ENCODE results near the gene CPEB1. TPM values are rescaled to one million over a fixed set of nuclear protein-coding genes. Genes with fewer than 3 reads are reported as not detected.

The CPEB1 gene
- total RNA-seq, 4 donors from 2014 or later = 0.13 to 4.0 (median 1.4) TPM

DNA sequence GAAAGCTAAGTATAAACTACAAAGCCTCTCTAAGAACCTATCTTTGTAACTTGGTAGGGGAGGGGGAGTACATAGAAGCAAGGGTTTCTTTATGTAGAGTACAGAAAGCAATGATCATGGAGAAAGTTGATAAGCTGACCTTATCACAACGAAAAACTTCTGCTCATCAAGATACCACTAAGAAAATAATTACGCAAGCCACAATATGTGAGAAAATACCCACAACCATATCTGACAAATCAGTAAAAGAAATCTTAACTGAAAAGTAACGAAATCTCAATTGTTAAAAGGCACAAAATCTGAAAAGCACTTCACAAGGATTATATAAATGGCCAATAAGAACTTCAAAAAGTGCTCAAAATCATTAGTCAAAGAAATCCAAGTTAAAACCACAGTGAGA, 71.8 kb downstream of the CPEB1 start:
- Histone ChIP-seq H3K36me3 (no peaks in the 10 kb centered on the region), H3K27me3 (peaks cover 0 to 9% (median 0%) of the 10 kb centered on the region in 4 donors), H3K4me3 (no peak overlapping the region), H3K9me3 (no peaks in the 10 kb centered on the region), H3K27ac (no peak overlapping the region), H3K4me1 (peaks cover 0 to 22% (median 15%) of the 10 kb centered on the region in 3 donors)
- WGBS, 2 donors = 57 to 62% methylated on average over 3 of the region's 3 CpGs
- DNase-seq = no peak
- TF ChIP-seq POLR2A (IDR thresholded peaks at IDR 0.05) = no peak
- TF ChIP-seq, protein P1, sequence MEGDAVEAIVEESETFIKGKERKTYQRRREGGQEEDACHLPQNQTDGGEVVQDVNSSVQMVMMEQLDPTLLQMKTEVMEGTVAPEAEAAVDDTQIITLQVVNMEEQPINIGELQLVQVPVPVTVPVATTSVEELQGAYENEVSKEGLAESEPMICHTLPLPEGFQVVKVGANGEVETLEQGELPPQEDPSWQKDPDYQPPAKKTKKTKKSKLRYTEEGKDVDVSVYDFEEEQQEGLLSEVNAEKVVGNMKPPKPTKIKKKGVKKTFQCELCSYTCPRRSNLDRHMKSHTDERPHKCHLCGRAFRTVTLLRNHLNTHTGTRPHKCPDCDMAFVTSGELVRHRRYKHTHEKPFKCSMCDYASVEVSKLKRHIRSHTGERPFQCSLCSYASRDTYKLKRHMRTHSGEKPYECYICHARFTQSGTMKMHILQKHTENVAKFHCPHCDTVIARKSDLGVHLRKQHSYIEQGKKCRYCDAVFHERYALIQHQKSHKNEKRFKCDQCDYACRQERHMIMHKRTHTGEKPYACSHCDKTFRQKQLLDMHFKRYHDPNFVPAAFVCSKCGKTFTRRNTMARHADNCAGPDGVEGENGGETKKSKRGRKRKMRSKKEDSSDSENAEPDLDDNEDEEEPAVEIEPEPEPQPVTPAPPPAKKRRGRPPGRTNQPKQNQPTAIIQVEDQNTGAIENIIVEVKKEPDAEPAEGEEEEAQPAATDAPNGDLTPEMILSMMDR (IDR thresholded peaks at IDR 0.05) = no peak
- intact Hi-C loops (cut with DNase I) = no loop called here

DNA sequence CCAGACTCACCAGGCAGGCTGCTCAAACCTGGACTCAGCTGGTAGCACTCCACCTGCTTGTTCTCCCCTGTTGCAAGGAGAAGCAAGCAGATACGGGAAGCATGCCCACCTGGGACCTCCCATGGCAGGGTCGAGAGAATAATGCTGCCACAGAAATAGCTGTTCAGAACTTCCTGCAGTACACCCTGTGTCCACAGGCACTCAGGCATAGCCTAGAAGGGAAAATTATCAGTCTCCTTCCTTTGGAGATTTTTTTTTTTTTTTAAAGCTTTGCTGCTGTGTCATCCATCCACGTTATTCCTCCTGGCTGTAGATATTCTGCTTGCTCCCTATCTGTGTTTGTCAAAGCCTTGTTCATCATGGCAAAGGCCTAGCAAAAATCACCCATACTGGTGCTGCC, 74.2 kb downstream of the CPEB1 start:
- peaks cover 0 to 9% (median 0%) of the 10 kb centered on the region in 4 donors for H3K27me3 ChIP-seq
- 65 to 75% methylated on average over 3 of the region's 3 CpGs for WGBS, 2 donors
- peaks cover 0 to 22% (median 15%) of the 10 kb centered on the region in 3 donors for H3K4me1 ChIP-seq
- DNase-seq = no peak
- intact Hi-C loops (cut with DNase I) = no loop called here
- H3K4me3 ChIP-seq = no peak overlapping the region
- TF ChIP-seq POLR2A (IDR thresholded peaks at IDR 0.05) = no peak
- TF ChIP-seq, protein P1 (IDR thresholded peaks at IDR 0.05) = no peak
- H3K27ac ChIP-seq = no peak overlapping the region
- H3K9me3 ChIP-seq = no peaks in the 10 kb centered on the region
- no peaks in the 10 kb centered on the region for H3K36me3 ChIP-seq

DNA sequence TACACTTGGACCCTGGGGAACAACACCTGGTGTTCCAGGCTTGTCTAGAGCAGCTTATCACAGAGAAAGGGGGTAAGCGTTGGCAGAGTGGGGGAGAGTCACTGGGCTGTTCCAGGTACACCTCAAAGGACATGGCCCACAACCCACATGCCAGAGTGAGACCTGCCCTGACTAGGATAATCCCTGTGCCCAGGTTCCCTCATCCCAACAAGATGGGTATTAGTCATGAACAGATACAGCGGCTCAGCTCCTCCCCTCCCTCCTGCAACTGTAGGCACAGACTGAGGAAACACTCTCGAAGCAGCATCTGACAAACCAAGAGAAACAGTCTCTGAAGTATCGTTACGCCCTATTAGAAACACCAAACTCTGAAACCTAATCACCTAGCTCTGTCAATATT, 74.9 kb downstream of the CPEB1 start:
- Histone ChIP-seq H3K36me3 (no peaks in the 10 kb centered on the region), H3K4me3 (peak overlapping the region in 3 of 4 donors; percentile 36 to 64 (median 43)), H3K9me3 (no peaks in the 10 kb centered on the region), H3K27ac (peak overlapping the region in 3 of 4 donors; percentile 62 to 90 (median 77)), H3K4me1 (peaks cover 0 to 22% (median 15%) of the 10 kb centered on the region in 3 donors), H3K27me3 (peaks cover 0 to 9% (median 0%) of the 10 kb centered on the region in 4 donors)
- DNase-seq = no peak
- intact Hi-C loops (cut with DNase I) = no loop called here
- 59 to 63% methylated on average over 4 of the region's 5 CpGs for WGBS, 2 donors
- TF ChIP-seq POLR2A (IDR thresholded peaks at IDR 0.05) = no peak
- TF ChIP-seq, protein P1 (IDR thresholded peaks at IDR 0.05) = no peak

DNA sequence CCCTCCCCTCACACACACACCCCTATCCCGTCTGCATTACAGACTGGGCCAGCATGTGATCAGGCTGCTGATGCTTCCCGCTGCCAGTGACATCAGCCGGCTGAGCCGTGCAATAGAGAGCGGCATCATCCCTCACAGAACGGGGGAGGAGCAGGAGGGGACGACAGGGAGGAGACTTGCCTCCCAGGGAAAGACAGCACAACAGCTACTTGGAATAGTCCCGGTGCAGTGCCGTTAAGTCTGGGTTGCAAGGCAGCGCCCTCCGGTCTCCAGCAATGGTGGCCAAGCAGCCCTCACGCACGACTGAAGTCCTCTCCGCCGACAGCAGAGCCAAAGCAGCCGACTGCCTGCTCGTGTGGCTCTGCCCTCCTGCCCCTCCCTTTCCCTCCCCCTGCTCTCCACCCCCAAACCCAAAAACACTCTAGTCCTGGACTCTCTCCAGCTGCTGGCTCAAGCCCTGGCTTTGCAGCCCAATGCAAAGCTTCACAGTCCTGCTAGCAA, 75.4 kb downstream of the CPEB1 start:
- WGBS, 2 donors = 0 to 5% methylated on average over 3 to 9 of the region's 17 CpGs
- peak overlapping the region in 3 of 4 donors; percentile 62 to 90 (median 77) for H3K27ac ChIP-seq
- DNase-seq = no peak
- H3K27me3 ChIP-seq = peaks cover 0 to 9% (median 0%) of the 10 kb centered on the region in 4 donors
- peak overlapping the region; percentile 1 to 64 (median 40) for H3K4me3 ChIP-seq
- intact Hi-C loops (cut with DNase I) = no loop called here
- peaks cover 0 to 22% (median 15%) of the 10 kb centered on the region in 3 donors for H3K4me1 ChIP-seq
- H3K36me3 ChIP-seq = no peaks in the 10 kb centered on the region
- TF ChIP-seq POLR2A (IDR thresholded peaks at IDR 0.05) = peak in 2 of 4 donors; percentile 13 to 20
- TF ChIP-seq, protein P1 (IDR thresholded peaks at IDR 0.05) = no peak
- H3K9me3 ChIP-seq = no peaks in the 10 kb centered on the region

DNA sequence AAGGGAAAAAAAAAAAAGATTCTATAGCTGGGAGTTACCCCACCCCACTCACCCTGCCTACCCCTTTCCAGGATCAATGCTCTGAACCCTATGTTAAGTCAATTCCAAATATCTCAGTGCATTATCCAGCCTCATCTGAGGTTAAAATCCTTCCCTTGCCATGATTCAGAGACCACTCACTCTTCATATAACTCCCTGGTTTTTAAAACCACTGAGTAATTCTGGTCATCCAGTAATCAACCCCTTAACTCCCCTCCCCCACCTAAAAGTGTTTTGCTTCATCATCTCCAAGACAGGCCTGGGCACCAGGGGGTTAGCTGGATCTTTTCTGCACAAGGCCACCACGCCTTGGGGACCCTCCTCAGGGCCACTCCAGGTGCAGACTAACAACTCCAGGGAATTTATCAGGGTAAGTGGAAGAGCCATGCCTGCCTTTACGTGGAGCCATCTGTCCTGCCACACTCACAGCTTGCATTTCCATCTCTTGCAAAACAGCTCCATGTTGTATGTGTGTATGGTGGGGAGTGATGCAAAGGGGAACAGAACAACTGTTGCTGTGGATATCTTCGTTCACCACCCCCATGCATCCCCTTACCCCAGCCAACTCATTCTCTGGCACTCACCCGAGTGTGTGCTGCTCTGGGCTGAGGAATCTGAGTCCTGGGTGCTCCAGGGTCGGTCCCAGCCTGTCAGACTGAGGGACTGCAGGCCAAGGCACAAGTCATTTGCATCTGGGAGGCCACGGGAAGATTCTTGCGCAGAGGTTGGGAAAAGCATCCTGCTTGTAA, 76.2 kb downstream of the CPEB1 start:
- intact Hi-C loops (cut with DNase I) = no loop called here
- Histone ChIP-seq H3K36me3 (no peaks in the 10 kb centered on the region), H3K9me3 (no peaks in the 10 kb centered on the region), H3K27ac (peak overlapping the region in 3 of 4 donors; percentile 62 to 90 (median 77)), H3K4me3 (peak overlapping the region in 3 of 4 donors; percentile 36 to 64 (median 43)), H3K27me3 (peaks cover 0 to 9% (median 0%) of the 10 kb centered on the region in 4 donors), H3K4me1 (peaks cover 0 to 22% (median 15%) of the 10 kb centered on the region in 3 donors)
- DNase-seq = no peak
- WGBS, 2 donors = 65 to 72% methylated on average over 4 to 5 of the region's 7 CpGs
- no peak for TF ChIP-seq POLR2A (IDR thresholded peaks at IDR 0.05)
- TF ChIP-seq, protein P1 (IDR thresholded peaks at IDR 0.05) = no peak

All from esophagus squamous epithelium (tissue), 5 donors.